Right lung (tissue), 10 donors: ENCODE results near the gene APOBEC3C. TPM values are rescaled to one million over a fixed set of nuclear protein-coding genes. Genes with fewer than 3 reads are reported as not detected.
"Not testable (repeated sequence)": the region's sequence is repeated elsewhere in the genome, so short reads cannot be mapped to it uniquely, and the experiment has no call there.

Source experiments
- DNase-seq, 2 donors: peaks; one replicate each; pipeline ENCODE4 v3.0.0-alpha.2; 2013
- long read RNA-seq, 8 donors: transcript quantifications; one replicate each; lab custom pipeline, GENCODE V29; 2026
- polyA plus RNA-seq, 5 donors: library from polyadenylated mRNA; unstranded; fragments of 120-200 nt; gene quantifications; one replicate each; pipeline versions ENCODE4 v1.2.1 to v1.2.3, GENCODE V29; 2013; ENCODE audit warnings: inconsistent platforms in 1 of 5, low replicate concordance in 1 of 5; ENCODE audit not compliant: insufficient read length in 5 of 5, insufficient read depth in 1 of 5

Gene APOBEC3C
- 10 to 100 TPM; 22.3 to 26.8 (median 24.5) TPM for polyA plus RNA-seq
- long read RNA-seq, donor 1, transcript APOBEC3C-201 (4 exons, 2,818 nt) = major isoform, 15 of 34 reads
- long read RNA-seq, donor 1, partial matches to known transcripts = 18 of 34 reads
- long read RNA-seq, donor 1, other reads (novel, unspliced or antisense) = 0 of 34 reads
- long read RNA-seq, donor 2, transcript APOBEC3C-201 (4 exons, 2,818 nt) = major isoform, 8 of 9 reads
- long read RNA-seq, donor 2, partial matches to known transcripts = 0 of 9 reads
- long read RNA-seq, donor 2, other reads (novel, unspliced or antisense) = 0 of 9 reads
- long read RNA-seq, donor 3, transcript APOBEC3C-201 (4 exons, 2,818 nt) = major isoform, 11 of 35 reads
- long read RNA-seq, donor 3, partial matches to known transcripts = 24 of 35 reads
- long read RNA-seq, donor 3, other reads (novel, unspliced or antisense) = 0 of 35 reads
- long read RNA-seq, donor 4, transcript APOBEC3C-201 (4 exons, 2,818 nt) = major isoform, 11 of 18 reads
- long read RNA-seq, donor 4, partial matches to known transcripts = 7 of 18 reads
- long read RNA-seq, donor 4, other reads (novel, unspliced or antisense) = 0 of 18 reads
- long read RNA-seq, donor 5, transcript APOBEC3C-201 (4 exons, 2,818 nt) = major isoform, 18 of 28 reads
- long read RNA-seq, donor 5, partial matches to known transcripts = 10 of 28 reads
- long read RNA-seq, donor 5, other reads (novel, unspliced or antisense) = 0 of 28 reads
- long read RNA-seq, donor 6, transcript APOBEC3C-201 (4 exons, 2,818 nt) = major isoform, 16 of 28 reads
- long read RNA-seq, donor 6, partial matches to known transcripts = 11 of 28 reads
- long read RNA-seq, donor 6, other reads (novel, unspliced or antisense) = 0 of 28 reads
- long read RNA-seq, donor 7, transcript APOBEC3C-201 (4 exons, 2,818 nt) = major isoform, 8 of 10 reads
- long read RNA-seq, donor 7, partial matches to known transcripts = 0 of 10 reads
- long read RNA-seq, donor 7, other reads (novel, unspliced or antisense) = 0 of 10 reads
- long read RNA-seq, donor 8, transcript APOBEC3C-201 (4 exons, 2,818 nt) = major isoform, 5 of 5 reads
- long read RNA-seq, donor 8, partial matches to known transcripts = 0 of 5 reads
- long read RNA-seq, donor 8, other reads (novel, unspliced or antisense) = 0 of 5 reads

GRCh38 chr22:39013942-39014722, at the start of gene APOBEC3C:
APOBEC3C (plus strand) TSS chr22:39014257; CDS start chr22:39014363, 106 bp downstream.
- DNase-seq = peak; percentile 66 to 72

GRCh38 chr22:38964306-38964705, 49.8 kb upstream of the APOBEC3C start:
- no peak for DNase-seq

DNA sequence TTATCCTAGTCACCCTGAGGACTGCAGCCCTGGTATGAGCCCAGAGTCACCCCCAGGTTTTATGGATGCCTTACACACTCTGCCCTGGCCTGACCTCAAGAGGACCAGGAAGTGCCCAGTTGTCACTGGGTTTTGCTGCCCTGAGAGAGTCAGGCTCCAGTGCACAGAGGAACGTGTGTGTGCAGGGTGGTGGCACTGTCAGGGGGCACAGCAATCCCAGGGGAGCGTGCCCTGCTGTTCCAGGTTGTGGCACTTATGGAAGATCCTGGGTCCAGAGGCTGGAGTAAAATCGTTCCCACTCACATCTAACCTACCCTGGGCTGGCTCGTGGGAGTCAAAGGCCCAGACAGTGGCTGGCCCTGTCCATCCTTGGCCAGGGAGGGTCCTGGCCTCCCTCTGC, 49.1 kb upstream of the APOBEC3C start:
- DNase-seq = no peak

GRCh38 chr22:38965614-38966379, 48.3 kb upstream of the APOBEC3C start:
- no peak for DNase-seq

- DNase-seq = no peak
These were observed 47.7 kb upstream of the APOBEC3C start for GRCh38 chr22:38966380-38966702.

DNA sequence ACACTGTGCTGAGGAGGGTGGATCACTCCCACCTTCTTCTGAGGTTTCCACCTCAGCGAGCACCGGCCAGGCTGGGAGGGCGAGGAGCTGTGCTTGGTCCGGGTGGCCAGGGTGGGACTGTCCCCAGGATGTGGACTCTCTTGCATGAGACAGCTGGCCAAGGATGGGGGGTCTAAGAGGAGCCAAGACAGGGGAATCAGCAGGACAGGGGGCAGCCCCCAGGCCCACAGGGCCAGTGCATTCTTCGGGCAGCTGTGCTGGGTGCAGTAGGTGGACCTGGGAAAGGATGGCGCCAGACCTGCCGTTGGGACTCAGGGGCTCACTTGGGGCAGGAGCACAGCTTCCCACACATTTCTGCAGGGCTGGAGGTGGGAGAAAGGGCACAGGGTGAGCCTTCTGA, 47.1 kb upstream of the APOBEC3C start:
- DNase-seq = no peak

GRCh38 chr22:38967451-38968450, 46.3 kb upstream of the APOBEC3C start:
- DNase-seq = no peak

DNA sequence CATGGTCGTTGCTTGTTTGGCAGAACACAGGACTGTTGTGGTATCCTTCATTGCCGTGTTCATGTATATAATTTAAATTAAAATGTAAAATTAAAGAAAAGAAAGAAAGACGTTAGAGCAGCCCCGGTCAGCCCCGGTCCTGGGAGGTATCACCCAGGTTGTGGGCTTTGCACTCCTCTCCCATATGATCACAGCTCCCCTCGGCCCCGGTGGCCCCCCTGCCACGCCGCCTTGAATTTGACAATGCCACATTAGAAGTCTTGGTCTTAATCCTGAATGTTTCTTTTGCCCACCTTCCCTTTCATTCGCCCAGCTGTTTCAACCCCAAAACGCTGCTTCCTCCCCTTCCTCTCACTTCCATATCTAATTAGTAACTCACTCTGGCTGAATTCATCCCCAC, 45.3 kb upstream of the APOBEC3C start:
- DNase-seq = no peak

DNA sequence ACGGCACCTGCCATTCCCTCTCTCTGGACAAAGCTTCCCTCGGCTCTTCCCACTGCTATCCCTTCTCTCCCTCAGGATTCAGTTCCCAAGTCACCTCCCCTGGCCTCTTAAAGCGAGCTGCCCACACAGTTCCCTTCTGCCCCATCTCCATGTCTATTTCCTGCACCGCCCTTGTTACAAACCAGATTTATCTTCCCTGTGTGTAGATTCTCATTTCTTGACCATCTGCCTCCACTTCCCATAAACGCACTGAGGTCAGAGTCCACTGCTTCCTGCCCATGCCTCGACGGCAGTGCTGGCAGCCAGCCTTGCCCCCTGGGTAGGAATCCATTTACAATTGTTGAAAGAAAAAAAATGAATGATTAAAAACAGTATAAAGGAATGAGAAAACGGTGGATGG, 43.5 kb upstream of the APOBEC3C start:
- no peak for DNase-seq

DNA sequence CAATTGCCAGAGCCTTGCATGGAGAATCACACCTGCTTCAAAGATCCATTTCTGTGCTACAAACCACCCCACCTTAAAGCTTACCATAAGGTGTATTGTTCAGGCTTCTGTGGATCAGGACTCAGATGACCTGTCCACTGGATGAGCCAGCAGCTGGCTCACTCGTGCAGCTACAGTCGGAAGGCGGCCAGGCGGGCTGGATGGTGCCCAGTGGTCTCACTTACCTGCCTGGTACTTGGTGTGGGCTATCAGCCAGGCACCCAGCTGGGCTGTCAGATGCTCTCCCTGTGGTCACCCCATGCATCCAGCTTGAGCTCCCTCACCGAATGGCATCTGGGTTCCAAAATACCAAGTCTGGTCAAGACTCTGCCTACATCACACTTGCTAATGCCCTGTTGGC, 42.9 kb upstream of the APOBEC3C start:
- no peak for DNase-seq

DNA sequence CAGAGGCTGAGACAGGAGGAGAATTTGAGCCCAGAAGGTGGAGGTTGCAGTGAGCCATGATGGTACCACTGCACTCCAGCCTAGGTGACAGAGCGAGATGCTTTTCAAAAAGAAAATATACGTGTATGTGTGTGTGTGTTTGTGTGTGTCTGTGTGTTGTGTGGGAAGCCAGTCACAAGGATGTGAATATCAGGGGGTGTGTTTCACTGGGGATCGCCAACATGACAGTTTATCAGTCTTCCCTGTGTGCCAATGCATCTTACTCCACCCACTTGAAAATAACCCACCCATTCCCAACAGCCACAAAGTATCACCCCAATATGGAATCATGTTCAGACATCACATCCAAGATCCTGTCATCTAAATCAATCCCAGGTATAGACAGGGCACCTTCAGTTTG, 42.3 kb upstream of the APOBEC3C start:
- no peak for DNase-seq

DNA sequence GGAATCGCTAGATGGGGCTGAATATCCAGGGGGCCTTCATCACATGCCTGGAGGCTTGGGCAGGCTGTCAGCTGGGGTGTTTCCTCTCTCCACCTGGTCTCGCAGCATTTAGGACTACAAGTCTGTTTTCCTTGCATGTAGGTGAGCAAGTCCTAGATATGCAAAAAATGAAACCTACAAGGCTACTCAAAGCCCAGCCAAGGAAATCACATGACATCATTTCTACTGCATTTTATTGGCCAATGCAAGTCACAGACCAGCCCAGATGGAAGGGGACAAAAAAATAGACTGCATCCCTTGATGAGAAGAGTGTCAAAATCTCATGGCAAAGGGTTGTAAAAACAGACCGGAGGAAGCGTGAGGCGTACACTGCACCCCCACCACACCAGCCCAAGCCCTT, 41.5 kb upstream of the APOBEC3C start:
- DNase-seq = no peak

DNA sequence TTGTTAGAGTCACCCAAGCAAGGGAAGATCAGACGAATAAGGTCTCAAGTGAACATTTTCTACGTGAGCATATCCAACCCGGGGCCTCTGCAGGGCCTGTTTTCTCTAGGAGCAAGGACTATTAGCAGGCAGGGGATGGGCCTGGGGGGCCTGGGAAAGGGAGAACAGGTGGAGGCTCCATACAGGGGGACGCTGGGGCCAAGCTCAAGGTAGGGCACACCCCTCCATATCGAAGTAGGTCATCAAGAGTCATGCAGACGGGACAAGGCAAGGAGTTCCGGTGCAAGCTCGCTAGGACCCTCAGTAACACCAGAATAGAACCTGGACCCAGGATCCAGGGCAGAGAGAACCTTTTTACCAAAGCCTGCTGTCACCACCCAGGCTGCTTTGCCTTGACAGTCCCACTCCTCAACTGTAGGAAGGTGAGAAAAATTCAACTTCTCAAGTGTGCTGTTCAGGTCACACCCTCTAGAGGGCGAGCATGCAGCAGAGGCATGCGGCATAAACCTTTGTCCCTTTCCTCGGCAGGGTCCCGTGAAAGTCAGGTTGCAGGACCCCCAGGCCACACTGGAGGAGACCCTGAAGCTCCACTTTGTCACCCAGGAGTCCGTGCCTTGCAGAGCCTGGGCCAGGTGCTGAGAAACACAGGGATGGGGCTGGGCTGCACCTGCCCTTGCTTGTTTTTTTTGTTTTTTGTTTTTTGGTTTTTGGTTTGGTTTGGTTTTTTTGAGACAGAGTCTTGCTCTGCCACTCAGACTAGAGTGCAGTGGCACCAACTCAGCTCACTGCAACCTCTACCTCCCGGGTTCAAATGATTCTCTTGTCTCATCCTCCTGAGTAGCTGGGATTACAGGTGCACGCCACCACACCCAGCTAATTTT, 40.5 kb upstream of the APOBEC3C start:
- DNase-seq = no peak

DNA sequence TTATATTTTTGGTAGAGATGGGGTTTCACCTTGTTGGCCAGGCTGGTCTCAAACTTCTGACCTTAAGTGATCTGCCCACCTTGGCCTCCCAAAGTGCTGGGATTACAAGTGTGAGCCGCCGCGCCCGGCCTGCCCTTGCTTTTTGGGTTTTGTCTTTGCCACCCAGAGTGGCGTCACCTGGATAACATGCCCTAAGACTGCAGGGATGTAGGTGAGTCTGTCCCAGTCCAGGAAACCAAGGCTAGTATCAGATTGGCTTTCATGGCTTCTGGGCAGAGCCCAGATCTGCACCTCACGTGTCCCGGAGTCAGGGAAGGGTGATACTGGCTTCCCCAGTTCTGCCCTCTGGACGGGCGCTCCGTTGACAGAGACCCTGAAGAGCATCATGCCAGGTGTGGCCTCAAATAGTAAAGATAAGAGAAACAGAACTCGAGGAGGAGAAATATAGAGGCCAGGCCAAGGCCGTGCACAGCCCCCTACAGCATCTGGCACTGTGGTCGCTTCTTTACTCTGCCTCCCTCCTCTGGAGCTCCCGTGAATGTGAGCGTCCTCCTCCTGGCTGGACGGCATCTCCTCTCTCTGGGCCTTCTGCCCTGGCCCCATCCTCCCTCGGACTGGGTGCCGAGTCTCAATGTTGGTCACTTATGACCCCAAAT, 39.8 kb upstream of the APOBEC3C start:
- DNase-seq = no peak

- no peak for DNase-seq
These were observed 39.3 kb upstream of the APOBEC3C start for GRCh38 chr22:38974826-38975175.

GRCh38 chr22:38977289-38977688, 36.8 kb upstream of the APOBEC3C start:
- DNase-seq = not testable (repeated sequence)

DNA sequence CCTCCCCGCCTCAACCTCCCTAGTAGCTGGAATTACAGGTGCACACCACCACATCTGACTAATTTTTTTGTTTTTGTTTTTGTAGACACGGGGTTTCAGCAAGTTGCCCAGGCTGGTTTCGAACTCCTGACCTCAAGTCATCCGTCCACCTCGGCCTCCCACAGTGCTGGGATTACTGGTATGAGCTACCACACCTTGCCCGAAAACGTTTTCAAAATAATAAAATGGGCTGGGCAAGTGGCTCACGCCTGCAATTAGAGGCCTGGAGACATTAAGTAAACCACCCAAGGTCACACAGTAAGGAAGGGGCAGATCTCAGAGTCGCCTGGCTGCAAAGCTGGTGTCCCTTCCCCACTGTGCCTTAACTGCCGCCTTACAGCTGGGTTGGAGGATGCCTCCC, 33.5 kb upstream of the APOBEC3C start:
- not testable (repeated sequence) for DNase-seq
